HCT116 (cell line): ENCODE data around the gene HOXB9. TPM values are rescaled to one million over a fixed set of nuclear protein-coding genes. Genes with fewer than 3 reads are reported as not detected.

Experiments used
- ATAC-seq: fragments of 200-7000 bp; cut with Tn5 transposase; 2 replicates; pipeline ENCODE4 v1.9.1; 2020; ENCODE audit warnings: mild to moderate bottlenecking, moderate library complexity
- BruUV-seq: library from RNA; stranded (reverse); fragments of 400-500 nt; replicated peaks from 2 replicates; lab custom pipeline; 2021; lab: Mats Ljungman, UMichigan
- CTCF ChIA-PET: fragments of 300-600 bp; sonication (Branson Sonifier 250); formaldehyde crosslinking; loops from one replicate; lab custom pipeline; 2021; ENCODE audit warnings: antibody characterized with exemption; lab: Charles Lee
- POLR2A ChIA-PET: fragments of 300-600, 350-600 bp; sonication (Branson Sonifier 250); formaldehyde crosslinking; loops from one replicate; lab custom pipeline; 2021; ENCODE audit warnings: antibody characterized with exemption; lab: Charles Lee
- RAD21 ChIA-PET, 2 experiments: fragments of 300-600 bp; sonication (Branson Sonifier 250); formaldehyde crosslinking; loops; one replicate each; lab custom pipeline; 2023; ENCODE audit warnings: low total read pairs in 2 of 2; ENCODE audit not compliant: uncharacterized antibody in 2 of 2, unreplicated experiment in 2 of 2, low non-redundant PET in 1 of 2; lab: Charles Lee
- DNase-seq: peaks from one replicate; pipeline ENCODE4 v3.0.0-alpha.2; 2010; ENCODE audit warnings: low read depth, low spot score
- H2AFZ ChIP-seq: fragments of 200-600 bp; shearing (Covaris generic), sonication (generic); 2 replicates; pipeline ENCODE4 v1.6.1; 2017; ENCODE audit warnings: low read depth, mixed run types, mixed read lengths, antibody characterized with exemption, low read length; ENCODE audit not compliant: poor library complexity, severe bottlenecking
- H3K27ac ChIP-seq: 2 replicates; pipeline ENCODE4 v1.5.1; 2012; ENCODE audit warnings: low read depth, low read length
- H3K27me3 ChIP-seq: fragments of 200-600 bp; sonication (generic); 2 replicates; pipeline ENCODE4 v1.6.1; 2016; ENCODE audit warnings: mixed run types, low read length, mixed read lengths; ENCODE audit not compliant: insufficient read depth
- H3K36me3 ChIP-seq, 2 experiments: fragments of 200-500 bp in 1 of 2; fragments of 200-600 bp in 1 of 2; sonication (Bioruptor generic) in 1 of 2; sonication (generic) in 1 of 2; 2 replicates each; pipeline versions ENCODE4 v1.5.1 to v1.6.1; 2014 to 2016; ENCODE audit warnings: low read length in 2 of 2, inconsistent platforms in 1 of 2, mixed read lengths in 1 of 2, mixed run types in 1 of 2; ENCODE audit not compliant: insufficient read depth in 2 of 2, control insufficient read depth in 1 of 2
- H3K4me1 ChIP-seq, 2 experiments: fragments of 200-600 bp in 1 of 2; sonication (generic) in 1 of 2; 2 replicates each; pipeline versions ENCODE4 v1.5.1 to v1.6.1; 2012 to 2017; ENCODE audit warnings: low read length in 2 of 2, inconsistent platforms in 1 of 2, mild to moderate bottlenecking in 1 of 2, mixed read lengths in 1 of 2, mixed run types in 1 of 2, moderate library complexity in 1 of 2; ENCODE audit not compliant: insufficient read depth in 2 of 2, control insufficient read depth in 1 of 2
- H3K4me2 ChIP-seq: fragments of 200-600 bp; sonication (generic); 2 replicates; pipeline ENCODE4 v1.6.1; 2017; ENCODE audit warnings: mixed run types, low read length, mixed read lengths
- H3K4me3 ChIP-seq, 2 experiments: fragments of 200-600 bp in 1 of 2; sonication (generic) in 1 of 2; replicated peaks in 1 of 2; 2 replicates each; pipeline ENCODE4 v1.5.1; 2011 to 2016; ENCODE audit warnings: low read length in 2 of 2, control low read depth in 1 of 2, low read depth in 1 of 2, mild to moderate bottlenecking in 1 of 2, mixed read lengths in 1 of 2, mixed run types in 1 of 2
- H3K79me2 ChIP-seq: fragments of 200-600 bp; sonication (generic); 2 replicates; pipeline ENCODE4 v1.6.1; 2017; ENCODE audit warnings: mild to moderate bottlenecking, mixed run types, low read length, moderate library complexity, mixed read lengths; ENCODE audit not compliant: insufficient read depth
- H3K9ac ChIP-seq: fragments of 200-600 bp; sonication (generic); 2 replicates; pipeline ENCODE4 v1.6.1; 2016; ENCODE audit warnings: low read length, mixed read lengths
- H3K9me2 ChIP-seq: fragments of 200-600 bp; sonication (generic), shearing (Covaris generic); 2 replicates; pipeline ENCODE4 v1.6.1; 2017; ENCODE audit warnings: mixed run types, mild to moderate bottlenecking, moderate library complexity; ENCODE audit not compliant: insufficient read depth
- H3K9me3 ChIP-seq, 2 experiments: fragments of 200-500 bp in 1 of 2; fragments of 200-600 bp in 1 of 2; sonication (Bioruptor generic) in 1 of 2; sonication (generic) in 1 of 2; 2 replicates each; pipeline ENCODE4 v1.6.1; 2014 to 2017; ENCODE audit warnings: low read length in 2 of 2, mixed read lengths in 2 of 2, inconsistent platforms in 1 of 2, low read depth in 1 of 2, mild to moderate bottlenecking in 1 of 2, mixed run types in 1 of 2, moderate library complexity in 1 of 2; ENCODE audit not compliant: control insufficient read depth in 1 of 2, insufficient read depth in 1 of 2
- H4K20me1 ChIP-seq: fragments of 200-600 bp; sonication (generic), shearing (Covaris generic); 2 replicates; pipeline ENCODE4 v1.6.1; 2017; ENCODE audit warnings: mixed run types, mild to moderate bottlenecking, moderate library complexity; ENCODE audit not compliant: insufficient read depth
- EZH2phosphoT487 ChIP-seq: fragments of 200-600 bp; IDR thresholded peaks from 2 replicates; pipeline ENCODE4 v1.6.1; 2018; ENCODE audit warnings: antibody characterized with exemption, borderline replicate concordance
- SIN3A ChIP-seq: IDR thresholded peaks from 2 replicates; pipeline ENCODE4 v1.6.1; 2012; ENCODE audit warnings: low read depth
- SRF ChIP-seq: IDR thresholded peaks from 2 replicates; pipeline ENCODE4 v1.6.1; 2012; ENCODE audit warnings: low read depth
- intact Hi-C: fragments of 100-400 bp; cut with micrococcal nuclease; formaldehyde crosslinking; loops from 2 replicates; pipeline ENCODE4 v1.10.0; 2022
- total RNA-seq: library from RNA; stranded (reverse); gene quantifications from one replicate; pipeline ENCODE4 v1.2.1, GENCODE V29; 2021; ENCODE audit not compliant: unreplicated experiment
- TF ChIP-seq, protein P1 (sequence below), 3 experiments: fragments of 200-600 bp in 1 of 3; sonication (generic) in 1 of 3; IDR thresholded peaks in 2 of 3; conservative IDR thresholded peaks in 1 of 3; 2 replicates each; pipeline ENCODE4 v1.5.1; 2012 to 2017; ENCODE audit warnings: low read depth in 2 of 3, low read length in 2 of 3, antibody characterized with exemption in 1 of 3, borderline replicate concordance in 1 of 3, control low read depth in 1 of 3, mild to moderate bottlenecking in 1 of 3, mixed read lengths in 1 of 3, mixed run types in 1 of 3, moderate library complexity in 1 of 3; ENCODE audit not compliant: insufficient read depth in 1 of 3
- TF ChIP-seq, protein P2 (sequence below): IDR thresholded peaks from 2 replicates; pipeline ENCODE4 v1.6.1; 2011; ENCODE audit warnings: mild to moderate bottlenecking, low read length, moderate library complexity; ENCODE audit not compliant: insufficient replicate concordance; ENCODE audit errors: extremely low read depth

The HOXB9 gene
- total RNA-seq, 1 experiment from 2014 or later = 40.1 TPM

DNA sequence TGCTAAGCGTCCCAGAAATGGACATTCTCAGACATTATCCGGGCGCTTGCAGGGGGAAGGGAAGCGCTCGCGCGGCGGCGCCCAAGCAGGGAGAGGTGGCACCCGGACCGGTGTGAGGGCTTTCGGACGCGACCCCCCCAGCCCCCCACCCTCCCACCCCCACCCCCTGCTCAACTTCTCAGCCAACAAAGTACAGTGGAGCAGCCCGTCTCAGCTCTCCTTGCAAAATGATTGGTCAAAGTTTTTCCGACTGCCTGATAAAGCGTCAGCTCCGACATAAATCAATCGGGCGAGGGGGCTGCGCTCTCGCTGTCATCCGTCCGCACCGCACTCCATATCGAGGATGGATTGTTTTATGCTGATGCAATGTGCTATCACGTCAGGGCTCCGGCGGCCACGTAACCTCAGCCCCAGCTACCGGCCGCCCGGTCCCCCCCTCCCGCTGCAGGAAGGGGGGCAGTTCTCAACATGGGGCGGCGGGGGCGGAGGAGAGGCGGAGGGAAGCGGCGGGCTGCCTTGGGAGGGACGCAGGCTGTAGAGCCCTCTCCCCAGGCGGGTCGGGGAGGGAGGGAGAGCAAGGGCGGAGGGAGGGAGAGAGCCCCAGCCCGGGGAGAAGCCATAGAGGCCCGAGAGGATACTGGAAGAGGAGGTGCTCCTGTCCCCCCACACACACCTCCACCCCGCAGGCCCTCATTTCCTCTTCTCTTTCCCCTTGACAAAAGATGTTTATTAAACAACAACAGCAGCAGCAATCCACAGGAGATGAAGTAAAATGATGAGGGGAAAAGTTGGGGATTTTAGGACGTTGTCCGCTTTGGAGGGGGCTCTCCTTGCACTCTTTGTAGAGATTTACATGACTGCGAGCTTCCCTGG lies at the start of gene HOXB9 (continued):
- TF ChIP-seq, protein P1, sequence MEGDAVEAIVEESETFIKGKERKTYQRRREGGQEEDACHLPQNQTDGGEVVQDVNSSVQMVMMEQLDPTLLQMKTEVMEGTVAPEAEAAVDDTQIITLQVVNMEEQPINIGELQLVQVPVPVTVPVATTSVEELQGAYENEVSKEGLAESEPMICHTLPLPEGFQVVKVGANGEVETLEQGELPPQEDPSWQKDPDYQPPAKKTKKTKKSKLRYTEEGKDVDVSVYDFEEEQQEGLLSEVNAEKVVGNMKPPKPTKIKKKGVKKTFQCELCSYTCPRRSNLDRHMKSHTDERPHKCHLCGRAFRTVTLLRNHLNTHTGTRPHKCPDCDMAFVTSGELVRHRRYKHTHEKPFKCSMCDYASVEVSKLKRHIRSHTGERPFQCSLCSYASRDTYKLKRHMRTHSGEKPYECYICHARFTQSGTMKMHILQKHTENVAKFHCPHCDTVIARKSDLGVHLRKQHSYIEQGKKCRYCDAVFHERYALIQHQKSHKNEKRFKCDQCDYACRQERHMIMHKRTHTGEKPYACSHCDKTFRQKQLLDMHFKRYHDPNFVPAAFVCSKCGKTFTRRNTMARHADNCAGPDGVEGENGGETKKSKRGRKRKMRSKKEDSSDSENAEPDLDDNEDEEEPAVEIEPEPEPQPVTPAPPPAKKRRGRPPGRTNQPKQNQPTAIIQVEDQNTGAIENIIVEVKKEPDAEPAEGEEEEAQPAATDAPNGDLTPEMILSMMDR (IDR thresholded peaks at IDR 0.05 in 2 of 3, conservative IDR thresholded peaks at IDR 0.05 in 1 of 3; ENCODE audit: borderline replicate concordance in 1 of 3, insufficient read depth in 1 of 3, low read depth in 2 of 3, low read length in 2 of 3) = no peak
- TF ChIP-seq, protein P2, sequence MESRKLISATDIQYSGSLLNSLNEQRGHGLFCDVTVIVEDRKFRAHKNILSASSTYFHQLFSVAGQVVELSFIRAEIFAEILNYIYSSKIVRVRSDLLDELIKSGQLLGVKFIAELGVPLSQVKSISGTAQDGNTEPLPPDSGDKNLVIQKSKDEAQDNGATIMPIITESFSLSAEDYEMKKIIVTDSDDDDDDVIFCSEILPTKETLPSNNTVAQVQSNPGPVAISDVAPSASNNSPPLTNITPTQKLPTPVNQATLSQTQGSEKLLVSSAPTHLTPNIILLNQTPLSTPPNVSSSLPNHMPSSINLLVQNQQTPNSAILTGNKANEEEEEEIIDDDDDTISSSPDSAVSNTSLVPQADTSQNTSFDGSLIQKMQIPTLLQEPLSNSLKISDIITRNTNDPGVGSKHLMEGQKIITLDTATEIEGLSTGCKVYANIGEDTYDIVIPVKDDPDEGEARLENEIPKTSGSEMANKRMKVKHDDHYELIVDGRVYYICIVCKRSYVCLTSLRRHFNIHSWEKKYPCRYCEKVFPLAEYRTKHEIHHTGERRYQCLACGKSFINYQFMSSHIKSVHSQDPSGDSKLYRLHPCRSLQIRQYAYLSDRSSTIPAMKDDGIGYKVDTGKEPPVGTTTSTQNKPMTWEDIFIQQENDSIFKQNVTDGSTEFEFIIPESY = no peak
- TF ChIP-seq SRF (no peak), EZH2phosphoT487 (no peak)

DNA sequence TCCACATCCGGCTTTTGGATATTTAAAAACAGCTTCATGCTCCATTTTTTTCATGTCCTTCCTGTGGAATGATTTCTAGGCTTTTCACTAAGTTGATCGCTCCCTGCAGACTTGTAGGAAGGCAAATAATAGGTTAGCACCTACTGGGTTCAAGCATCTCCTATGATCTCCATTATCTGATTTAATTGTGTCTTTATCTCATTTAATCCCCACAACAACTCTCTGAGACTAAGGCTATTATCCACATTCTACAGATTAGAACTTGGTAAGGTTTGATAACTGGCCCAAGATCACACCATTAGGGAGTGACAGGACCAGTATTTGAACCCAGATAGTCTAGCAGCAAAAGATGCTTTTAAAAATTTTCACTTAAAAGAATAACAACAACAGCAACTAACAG lies 46.2 kb upstream of the HOXB9 start:
- Histone ChIP-seq H3K4me3 (no peak overlapping the region), H3K9me2 (no peaks in the 10 kb centered on the region), H3K27me3 (no peaks in the 10 kb centered on the region), H3K36me3 (no peaks in the 10 kb centered on the region), H2AFZ (peak overlapping the region; percentile 100), H3K27ac (no peak overlapping the region), H3K4me2 (peak overlapping the region; percentile 81), H3K4me1 (peaks cover 0 to 10% of the 10 kb centered on the region in 2 experiments; a peak in 3 of 4 replicates), H3K79me2 (no peaks in the 10 kb centered on the region), H3K9me3 (no peaks in the 10 kb centered on the region), H3K9ac (no peak overlapping the region), H4K20me1 (no peaks in the 10 kb centered on the region)
- ATAC-seq (no peak), DNase-seq (no peak)
- no TSS peak for BruUV-seq
- ChIA-PET CTCF (interaction anchor here (0.8 to 12.8 kb wide), 26 partner anchors 8 to 457 kb away, joined by 3 to 221 read pairs (median 6); partner anchors contain the start of genes ATP5MC1 and HOXB13), POLR2A (interaction anchor here (1.2 to 1.6 kb wide), 3 partner anchors 25 to 220 kb away, joined by 3 to 4 read pairs (median 4); partner anchors contain the start of gene ATP5MC1), RAD21 (interaction anchor here (0.6 to 1.6 kb wide), 4 partner anchors 52 to 360 kb away, joined by 4 to 10 read pairs (median 4); no protein-coding TSS in a partner anchor)
- 0 out of 2 replicates have a peak, but pooled peaks have one; percentile 10 for TF ChIP-seq SIN3A
- TF ChIP-seq SRF = no peak
- intact Hi-C loops = loop anchor here (2.0 kb wide), 1 partner anchor 360 kb away; no protein-coding TSS in a partner anchor
